PC-9 (cell line): Measurements from ENCODE around the gene ATAD3C. TPM values are rescaled to one million over a fixed set of nuclear protein-coding genes. Genes with fewer than 3 reads are reported as not detected.

Source experiments
- BruUV-seq: library from RNA; stranded (reverse); fragments of 400-500 nt; replicated peaks from 2 replicates; lab custom pipeline; 2021; lab: Mats Ljungman, UMichigan
- CTCF ChIA-PET: fragments of 300-600 bp; sonication (Branson Sonifier 250); formaldehyde crosslinking; loops from one replicate; lab custom pipeline; 2022; ENCODE audit warnings: antibody characterized with exemption; lab: Charles Lee
- POLR2A ChIA-PET: fragments of 300-600 bp; sonication (Branson Sonifier 250); formaldehyde crosslinking; loops from one replicate; lab custom pipeline; 2022; ENCODE audit warnings: antibody characterized with exemption; ENCODE audit not compliant: unreplicated experiment; lab: Charles Lee
- DNase-seq, 2 experiments: peaks; one replicate each; pipeline versions ENCODE4 v3.0.0 to v3.0.0-alpha.2; 2015 to 2022; ENCODE audit warnings: mixed read lengths in 1 of 2
- H2AFZ ChIP-seq: fragments of 200-600 bp; sonication (generic); 2 replicates; pipeline ENCODE4 v1.8.1; 2017; ENCODE audit warnings: antibody characterized with exemption
- H3F3A ChIP-seq: fragments of 200-600 bp; sonication (generic); 2 replicates; pipeline ENCODE4 v1.8.1; 2017; ENCODE audit warnings: antibody characterized with exemption, mild to moderate bottlenecking, low read depth; ENCODE audit not compliant: insufficient read depth
- H3K27ac ChIP-seq: fragments of 200-600 bp; sonication (generic); 2 replicates; pipeline ENCODE4 v1.6.1; 2016; ENCODE audit warnings: mixed run types
- H3K27me3 ChIP-seq: fragments of 200-600 bp; sonication (generic); 2 replicates; pipeline ENCODE4 v1.6.1; 2016; ENCODE audit warnings: low read depth, mixed run types; ENCODE audit not compliant: insufficient read depth
- H3K36me3 ChIP-seq: fragments of 200-600 bp; sonication (generic); 2 replicates; pipeline ENCODE4 v1.6.1; 2016; ENCODE audit warnings: low read depth, mixed run types
- H3K4me1 ChIP-seq: fragments of 200-600 bp; sonication (generic); replicated peaks from 2 replicates; pipeline ENCODE4 v1.6.1; 2016; ENCODE audit warnings: mixed run types; ENCODE audit not compliant: insufficient read depth
- H3K4me2 ChIP-seq: fragments of 200-600 bp; sonication (generic); 2 replicates; pipeline ENCODE4 v1.6.1; 2017; ENCODE audit warnings: mixed run types
- H3K4me3 ChIP-seq: fragments of 200-600 bp; sonication (generic); 2 replicates; pipeline ENCODE4 v1.6.1; 2016; ENCODE audit warnings: mixed run types
- H3K79me2 ChIP-seq: fragments of 200-600 bp; sonication (generic); 2 replicates; pipeline ENCODE4 v1.6.1; 2017; ENCODE audit warnings: low read depth, mixed run types
- H3K9me2 ChIP-seq: fragments of 200-600 bp; sonication (generic); 2 replicates; pipeline ENCODE4 v1.8.1; 2017; ENCODE audit warnings: mild to moderate bottlenecking; ENCODE audit not compliant: insufficient read depth
- H3K9me3 ChIP-seq: fragments of 200-600 bp; sonication (generic); 2 replicates; pipeline ENCODE4 v1.8.1; 2016; ENCODE audit warnings: low read depth; ENCODE audit not compliant: insufficient read depth
- H4K20me1 ChIP-seq: fragments of 200-600 bp; sonication (generic); 2 replicates; pipeline ENCODE4 v1.8.1; 2017; ENCODE audit not compliant: insufficient read depth
- EZH2 ChIP-seq: fragments of 200-600 bp; sonication (generic); IDR thresholded peaks from 2 replicates; pipeline ENCODE4 v1.8.0; 2017; ENCODE audit warnings: antibody characterized with exemption, low read depth
- intact Hi-C: fragments of 100-400 bp; cut with micrococcal nuclease; formaldehyde crosslinking; loops from one replicate; pipeline ENCODE4 v1.10.0; 2022; ENCODE audit not compliant: unreplicated experiment
- total RNA-seq: library from RNA; stranded (reverse); gene quantifications from 2 replicates; pipeline ENCODE4 v1.2.3, GENCODE V29; 2021
- TF ChIP-seq, protein P1 (sequence below): fragments of 200-600 bp; sonication (generic); conservative IDR thresholded peaks from 2 replicates; pipeline ENCODE4 v1.6.1; 2017; ENCODE audit warnings: mixed run types, antibody characterized with exemption, mild to moderate bottlenecking, moderate library complexity

ATAD3C gene
- total RNA-seq, 1 experiment from 2014 or later = 4.0 TPM

DNA sequence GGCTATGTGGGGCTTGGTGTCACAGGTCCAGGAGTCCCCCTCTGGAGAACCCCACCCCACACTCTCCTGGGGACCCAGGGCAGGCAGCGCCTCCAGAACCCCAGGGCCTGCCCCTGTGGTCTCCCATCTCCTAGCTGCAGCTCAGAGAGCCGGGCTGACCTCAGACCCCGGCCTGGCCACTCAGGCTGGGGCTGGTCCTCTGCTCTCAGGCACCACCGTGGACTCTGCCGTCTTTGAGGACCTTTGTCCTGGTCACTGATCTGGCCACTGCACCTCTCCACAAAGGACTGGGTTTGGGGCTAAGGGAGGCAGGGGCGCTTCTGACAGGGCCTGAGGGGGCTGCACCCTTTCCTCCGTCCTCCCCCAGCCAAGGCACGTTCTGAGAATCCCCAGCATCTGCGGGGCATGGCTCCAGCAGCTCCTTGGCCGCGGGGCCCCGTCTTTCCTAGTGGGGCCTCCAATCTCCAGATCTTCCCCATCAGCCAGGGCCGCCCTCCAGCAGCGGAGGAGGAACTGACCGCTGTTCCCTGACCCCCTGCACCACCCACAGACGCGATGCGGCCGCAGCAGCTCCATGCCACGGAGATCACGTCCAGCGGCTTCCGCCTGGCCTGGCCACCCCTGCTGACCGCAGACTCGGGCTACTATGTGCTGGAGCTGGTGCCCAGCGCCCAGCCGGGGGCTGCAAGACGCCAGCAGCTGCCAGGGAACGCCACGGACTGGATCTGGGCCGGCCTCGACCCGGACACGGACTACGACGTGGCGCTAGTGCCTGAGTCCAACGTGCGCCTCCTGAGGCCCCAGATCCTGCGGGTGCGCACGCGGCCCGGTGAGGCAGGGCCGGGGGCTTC is 10.7 kb upstream of the ATAD3C start:
- H4K20me1 ChIP-seq = no peaks in the 10 kb centered on the region
- TF ChIP-seq EZH2 = no peak
- TF ChIP-seq, protein P1, sequence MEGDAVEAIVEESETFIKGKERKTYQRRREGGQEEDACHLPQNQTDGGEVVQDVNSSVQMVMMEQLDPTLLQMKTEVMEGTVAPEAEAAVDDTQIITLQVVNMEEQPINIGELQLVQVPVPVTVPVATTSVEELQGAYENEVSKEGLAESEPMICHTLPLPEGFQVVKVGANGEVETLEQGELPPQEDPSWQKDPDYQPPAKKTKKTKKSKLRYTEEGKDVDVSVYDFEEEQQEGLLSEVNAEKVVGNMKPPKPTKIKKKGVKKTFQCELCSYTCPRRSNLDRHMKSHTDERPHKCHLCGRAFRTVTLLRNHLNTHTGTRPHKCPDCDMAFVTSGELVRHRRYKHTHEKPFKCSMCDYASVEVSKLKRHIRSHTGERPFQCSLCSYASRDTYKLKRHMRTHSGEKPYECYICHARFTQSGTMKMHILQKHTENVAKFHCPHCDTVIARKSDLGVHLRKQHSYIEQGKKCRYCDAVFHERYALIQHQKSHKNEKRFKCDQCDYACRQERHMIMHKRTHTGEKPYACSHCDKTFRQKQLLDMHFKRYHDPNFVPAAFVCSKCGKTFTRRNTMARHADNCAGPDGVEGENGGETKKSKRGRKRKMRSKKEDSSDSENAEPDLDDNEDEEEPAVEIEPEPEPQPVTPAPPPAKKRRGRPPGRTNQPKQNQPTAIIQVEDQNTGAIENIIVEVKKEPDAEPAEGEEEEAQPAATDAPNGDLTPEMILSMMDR = no peak
- BruUV-seq = no TSS peak
- H3K27me3 ChIP-seq = no peaks in the 10 kb centered on the region
- H3F3A ChIP-seq = peaks cover 11% of the 10 kb centered on the region; the same call in 1 of the 2 replicates
- H3K4me3 ChIP-seq = no peak overlapping the region
- H3K36me3 ChIP-seq = no peaks in the 10 kb centered on the region
- peaks cover 24% of the 10 kb centered on the region for H3K4me1 ChIP-seq
- H3K9me3 ChIP-seq = no peaks in the 10 kb centered on the region
- ChIA-PET CTCF (no interaction called here), POLR2A (no interaction called here)
- no peak for DNase-seq
- H3K27ac ChIP-seq = no peak overlapping the region
- peaks cover 5% of the 10 kb centered on the region; the same call in 1 of the 2 replicates for H3K79me2 ChIP-seq
- H3K9me2 ChIP-seq = no peaks in the 10 kb centered on the region
- no peak overlapping the region for H2AFZ ChIP-seq
- intact Hi-C loops = loop anchor here (10.0 kb wide), 1 partner anchor 94 kb away; the partner anchor contains the start of gene DVL1
- H3K4me2 ChIP-seq = no peak overlapping the region

DNA sequence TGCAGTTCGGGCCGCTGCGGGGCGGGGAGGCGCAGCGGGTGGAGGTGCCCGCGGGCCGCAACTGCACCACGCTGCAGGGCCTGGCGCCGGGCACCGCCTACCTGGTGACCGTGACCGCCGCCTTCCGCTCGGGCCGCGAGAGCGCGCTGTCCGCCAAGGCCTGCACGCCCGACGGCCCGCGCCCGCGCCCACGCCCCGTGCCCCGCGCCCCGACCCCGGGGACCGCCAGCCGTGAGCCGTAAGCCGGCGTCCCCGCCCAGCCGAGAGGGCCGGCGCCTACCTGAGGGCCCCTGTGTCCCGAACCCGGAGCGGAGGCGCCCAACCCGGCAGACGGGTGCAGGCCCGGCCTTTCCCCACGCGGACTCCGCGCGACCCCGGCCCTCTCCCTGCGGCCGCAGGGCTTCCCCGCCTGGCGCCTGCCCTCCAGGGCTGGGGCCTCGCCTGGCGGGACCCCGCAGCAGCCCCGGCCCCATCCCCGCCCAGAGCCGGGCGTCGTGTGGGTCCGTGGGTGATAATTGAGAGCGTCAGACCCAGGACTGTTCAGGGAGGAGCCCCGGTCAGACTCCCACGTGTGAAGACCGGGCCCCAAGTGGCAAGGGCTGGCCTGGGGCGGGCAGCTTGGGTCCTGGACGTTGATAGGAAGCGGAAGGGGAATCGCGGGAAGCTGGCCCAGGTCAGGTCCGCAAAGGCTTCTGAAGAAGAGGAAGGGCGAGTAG is 9.8 kb upstream of the ATAD3C start:
- Histone ChIP-seq H4K20me1 (no peaks in the 10 kb centered on the region), H3K4me2 (no peak overlapping the region), H3K9me2 (no peaks in the 10 kb centered on the region), H3K27ac (no peak overlapping the region), H2AFZ (no peak overlapping the region), H3K4me3 (no peak overlapping the region), H3K4me1 (peaks cover 14% of the 10 kb centered on the region), H3K9me3 (no peaks in the 10 kb centered on the region), H3K27me3 (no peaks in the 10 kb centered on the region), H3K36me3 (no peaks in the 10 kb centered on the region), H3K79me2 (peaks cover 5% of the 10 kb centered on the region; the same call in 1 of the 2 replicates), H3F3A (peaks cover 7% of the 10 kb centered on the region; the same call in 1 of the 2 replicates)
- TF ChIP-seq EZH2 = no peak
- TF ChIP-seq, protein P1 = no peak
- intact Hi-C loops = loop anchor here (2.0 to 10.0 kb wide), 2 partner anchors 33 to 95 kb away; partner anchors contain the start of genes DVL1 and MRPL20
- CTCF ChIA-PET = no interaction called here
- BruUV-seq = no TSS peak
- DNase-seq = no peak
- POLR2A ChIA-PET = no interaction called here

DNA sequence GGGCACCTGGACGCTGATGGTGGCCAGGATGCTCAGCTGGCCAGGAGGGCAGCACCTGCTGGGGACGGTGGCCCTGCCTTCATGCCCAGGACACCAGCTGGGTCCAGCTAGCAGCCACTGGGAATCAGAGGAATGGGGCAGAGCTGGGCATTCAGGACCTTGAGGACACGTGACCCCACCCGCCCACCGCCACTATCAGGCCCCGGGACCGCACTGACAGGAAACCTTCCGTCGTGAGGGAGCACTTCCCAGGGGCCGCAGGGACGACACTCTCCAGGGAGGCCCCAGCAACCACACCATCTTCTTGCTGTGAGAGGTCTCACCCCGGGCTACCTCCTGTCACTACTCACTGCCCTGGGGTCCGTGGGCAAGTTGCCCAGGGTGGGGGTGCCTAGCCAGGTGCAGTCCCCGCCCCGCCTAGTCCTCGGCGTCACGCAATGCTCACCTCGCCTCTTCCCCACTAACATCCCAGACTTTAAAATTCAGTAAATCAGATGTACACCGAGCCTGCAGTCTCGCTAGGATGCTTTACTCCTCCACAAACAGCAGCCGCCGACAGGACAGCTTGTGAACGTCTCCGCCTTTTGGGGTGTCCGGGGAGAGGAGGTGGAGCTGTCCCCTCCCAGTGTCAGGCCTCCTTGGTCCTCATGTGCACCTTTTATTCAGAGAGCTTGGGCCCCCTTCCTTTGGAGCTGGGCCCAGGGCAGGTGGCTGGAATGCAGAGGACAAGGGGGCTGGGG is 9.1 kb upstream of the ATAD3C start:
- Histone ChIP-seq H4K20me1 (no peaks in the 10 kb centered on the region), H3K27ac (no peak overlapping the region), H3K36me3 (no peaks in the 10 kb centered on the region), H3K4me1 (peaks cover 8% of the 10 kb centered on the region; the same call in 1 of the 2 replicates), H3K4me2 (no peak overlapping the region), H2AFZ (no peak overlapping the region), H3K4me3 (no peak overlapping the region), H3K79me2 (peaks cover 5% of the 10 kb centered on the region; the same call in 1 of the 2 replicates), H3K9me2 (no peaks in the 10 kb centered on the region), H3K27me3 (no peaks in the 10 kb centered on the region), H3K9me3 (no peaks in the 10 kb centered on the region), H3F3A (no peaks in the 10 kb centered on the region)
- TF ChIP-seq, protein P1 = no peak
- no peak for TF ChIP-seq EZH2
- no peak for DNase-seq
- CTCF ChIA-PET = interaction anchor here (0.6 kb wide), 1 partner anchor 65 kb away, joined by 3 read pairs; the partner anchor contains the start of gene AURKAIP1
- BruUV-seq = no TSS peak
- intact Hi-C loops = loop anchor here (2.0 kb wide), 1 partner anchor 34 kb away; the partner anchor contains the start of gene MRPL20
- POLR2A ChIA-PET = interaction anchor here (0.6 kb wide), 1 partner anchor 57 kb away, joined by 3 read pairs; no protein-coding TSS in a partner anchor
